Stimulated activated CD8-positive, alpha-beta memory T cell treated with anti-CD3 and anti-CD28 coated beads, Interleukin-4, amount 100 ng/mL, for 24 hours (primary cell): ENCODE measurements around the gene ATP8B2.

Experiments used
- DNase-seq: peaks from one replicate; pipeline ENCODE4 v3.0.0-alpha.2; 2020; ENCODE audit warnings: low read depth

ATP8B2 gene

GRCh38 chr1:154398678-154399077 lies 73.4 kb downstream of the ATP8B2 start:
- no peak for DNase-seq

GRCh38 chr1:154400381-154400801 lies 75.1 kb downstream of the ATP8B2 start:
- DNase-seq = no peak
